Activated CD8-positive, alpha-beta T cell treated with anti-CD3 and anti-CD28 coated beads for 36 hours (primary cell): Measurements from ENCODE around the gene RNPS1. TPM values are rescaled to one million over a fixed set of nuclear protein-coding genes. Genes with fewer than 3 reads are reported as not detected.

Source experiments
- ATAC-seq: fragments of 200-7000 bp; cut with Tn5 transposase; one replicate; pipeline ENCODE4 v1.10.0; 2021; ENCODE audit warnings: mild to moderate bottlenecking, moderate library complexity
- CTCF ChIA-PET: fragments of 350-600 bp; sonication (Branson Sonifier 250); formaldehyde crosslinking; loops from one replicate; lab custom pipeline; 2021; ENCODE audit warnings: antibody characterized with exemption; lab: Charles Lee
- POLR2A ChIA-PET: fragments of 350-600 bp; sonication (Branson Sonifier 250); formaldehyde crosslinking; loops from one replicate; lab custom pipeline; 2021; ENCODE audit warnings: antibody characterized with exemption; lab: Charles Lee
- DNase-seq: peaks from one replicate; pipeline ENCODE4 v3.0.0-alpha.2; 2020
- H3K27ac Mint-ChIP-seq: one replicate; pipeline ENCODE4 v1.8.0; 2021; ENCODE audit warnings: mild to moderate bottlenecking, mixed read lengths
- H3K27me3 Mint-ChIP-seq: one replicate; pipeline ENCODE4 v1.8.0; 2021; ENCODE audit warnings: mixed read lengths
- H3K36me3 Mint-ChIP-seq: one replicate; pipeline ENCODE4 v1.8.0; 2021; ENCODE audit warnings: low read depth, mixed read lengths
- H3K4me1 Mint-ChIP-seq: one replicate; pipeline ENCODE4 v1.8.0; 2021; ENCODE audit warnings: low read depth, mixed read lengths
- H3K4me3 Mint-ChIP-seq: one replicate; pipeline ENCODE4 v1.8.0; 2021; ENCODE audit warnings: mild to moderate bottlenecking, moderate library complexity, mixed read lengths
- H3K9me3 Mint-ChIP-seq: one replicate; pipeline ENCODE4 v1.8.0; 2021; ENCODE audit warnings: mixed read lengths
- intact Hi-C: fragments of 100-400 bp; cut with micrococcal nuclease; formaldehyde crosslinking; loops from one replicate; pipeline ENCODE4 v1.10.0; 2022
- total RNA-seq, 2 experiments: library from RNA; stranded (reverse); gene quantifications; one replicate each; pipeline ENCODE4 v1.2.3, GENCODE V29; 2021
- TF ChIP-seq, protein P1 (sequence below): fragments of 200-600 bp; IDR thresholded peaks from one replicate; pipeline ENCODE4 v1.8.0; 2022; ENCODE audit warnings: antibody characterized with exemption, mild to moderate bottlenecking

RNPS1 gene
- total RNA-seq, 2 experiments from 2014 or later = 334 to 358 TPM

DNA sequence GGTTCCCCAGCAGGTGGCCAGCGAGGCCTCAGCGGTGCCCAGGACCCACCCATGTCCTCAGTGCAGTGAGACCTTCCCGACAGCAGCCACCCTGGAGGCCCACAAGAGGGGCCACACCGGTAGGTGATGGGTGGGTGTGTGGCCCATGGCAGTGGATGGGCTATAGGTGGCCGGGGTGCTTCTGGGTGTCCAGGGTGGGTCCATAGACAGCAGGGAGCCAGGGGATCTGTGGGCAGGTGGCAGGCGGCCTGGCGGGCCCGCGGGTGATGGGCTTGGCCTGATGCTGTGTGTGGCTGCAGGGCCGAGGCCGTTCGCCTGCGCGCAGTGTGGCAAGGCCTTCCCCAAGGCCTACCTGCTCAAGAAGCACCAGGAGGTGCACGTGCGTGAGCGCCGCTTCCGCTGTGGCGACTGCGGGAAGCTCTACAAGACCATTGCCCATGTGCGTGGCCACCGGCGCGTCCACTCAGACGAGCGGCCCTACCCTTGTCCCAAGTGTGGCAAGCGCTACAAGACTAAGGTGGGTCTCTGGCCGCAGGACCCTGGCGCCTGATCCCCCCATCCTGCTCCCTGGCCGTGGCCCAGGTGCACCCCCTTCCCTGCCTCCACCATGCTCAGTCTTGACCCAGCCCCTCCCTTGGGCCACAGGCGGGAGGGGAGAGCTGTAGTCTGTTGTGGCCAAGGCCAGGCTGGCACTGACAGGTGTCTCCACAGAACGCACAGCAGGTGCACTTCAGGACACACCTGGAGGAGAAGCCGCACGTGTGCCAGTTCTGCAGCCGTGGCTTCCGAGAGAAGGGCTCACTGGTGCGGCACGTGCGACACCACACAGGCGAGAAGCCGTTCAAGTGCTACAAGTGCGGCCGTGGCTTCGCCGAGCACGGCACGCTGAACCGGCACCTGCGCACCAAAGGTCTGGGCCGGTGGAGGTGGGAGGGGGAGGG is 33.8 kb downstream of the RNPS1 start:
- CTCF ChIA-PET = no interaction called here
- DNase-seq (no peak), ATAC-seq (no peak)
- TF ChIP-seq, protein P1, sequence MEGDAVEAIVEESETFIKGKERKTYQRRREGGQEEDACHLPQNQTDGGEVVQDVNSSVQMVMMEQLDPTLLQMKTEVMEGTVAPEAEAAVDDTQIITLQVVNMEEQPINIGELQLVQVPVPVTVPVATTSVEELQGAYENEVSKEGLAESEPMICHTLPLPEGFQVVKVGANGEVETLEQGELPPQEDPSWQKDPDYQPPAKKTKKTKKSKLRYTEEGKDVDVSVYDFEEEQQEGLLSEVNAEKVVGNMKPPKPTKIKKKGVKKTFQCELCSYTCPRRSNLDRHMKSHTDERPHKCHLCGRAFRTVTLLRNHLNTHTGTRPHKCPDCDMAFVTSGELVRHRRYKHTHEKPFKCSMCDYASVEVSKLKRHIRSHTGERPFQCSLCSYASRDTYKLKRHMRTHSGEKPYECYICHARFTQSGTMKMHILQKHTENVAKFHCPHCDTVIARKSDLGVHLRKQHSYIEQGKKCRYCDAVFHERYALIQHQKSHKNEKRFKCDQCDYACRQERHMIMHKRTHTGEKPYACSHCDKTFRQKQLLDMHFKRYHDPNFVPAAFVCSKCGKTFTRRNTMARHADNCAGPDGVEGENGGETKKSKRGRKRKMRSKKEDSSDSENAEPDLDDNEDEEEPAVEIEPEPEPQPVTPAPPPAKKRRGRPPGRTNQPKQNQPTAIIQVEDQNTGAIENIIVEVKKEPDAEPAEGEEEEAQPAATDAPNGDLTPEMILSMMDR = no peak
- Mint-ChIP-seq H3K27me3 (no peaks in the 10 kb centered on the region), H3K4me3 (no peak overlapping the region), H3K27ac (no peak overlapping the region), H3K36me3 (peaks cover 30% of the 10 kb centered on the region), H3K9me3 (no peaks in the 10 kb centered on the region), H3K4me1 (peaks cover 2% of the 10 kb centered on the region)
- POLR2A ChIA-PET = interaction anchor here (1.3 to 2.7 kb wide), 2 partner anchors 8 to 10 kb away, joined by 4 to 9 read pairs; no protein-coding TSS in a partner anchor
- intact Hi-C loops = no loop called here

DNA sequence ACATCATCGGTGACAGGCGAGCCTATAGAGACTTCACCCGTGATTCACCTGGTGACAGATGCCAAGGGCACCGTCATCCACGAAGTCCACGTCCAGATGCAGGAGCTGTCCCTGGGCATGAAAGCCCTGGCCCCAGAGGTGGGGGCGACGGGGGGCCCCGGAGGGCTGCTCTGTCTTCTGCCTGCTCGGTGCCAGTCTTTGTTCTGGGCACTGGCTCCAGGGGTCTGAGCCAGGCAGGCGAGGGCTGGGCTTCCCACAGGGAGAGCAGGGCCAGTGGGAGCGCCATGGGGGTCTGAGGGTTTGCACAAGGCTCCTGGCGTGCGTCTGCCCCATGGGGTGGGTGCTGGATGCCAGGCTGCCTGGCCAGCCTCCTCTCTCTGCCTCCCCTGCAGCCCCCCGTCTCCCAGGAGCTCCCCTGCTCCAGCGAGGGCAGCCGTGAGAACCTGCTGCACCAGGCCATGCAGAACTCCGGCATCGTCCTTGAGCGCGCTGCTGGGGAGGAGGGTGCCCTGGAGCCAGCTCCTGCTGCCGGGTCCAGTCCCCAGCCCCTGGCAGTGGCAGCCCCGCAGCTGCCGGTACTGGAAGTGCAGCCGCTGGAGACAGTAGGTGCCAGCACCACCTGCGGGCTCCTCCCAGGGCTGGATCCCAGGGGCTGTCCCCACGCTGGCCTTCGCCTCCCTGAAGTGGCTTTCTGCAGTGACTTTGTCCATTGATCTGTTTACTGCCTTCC is 34.7 kb downstream of the RNPS1 start:
- TF ChIP-seq, protein P1 = no peak
- DNase-seq (no peak), ATAC-seq (no peak)
- Mint-ChIP-seq H3K27me3 (no peaks in the 10 kb centered on the region), H3K27ac (no peak overlapping the region), H3K4me1 (peaks cover 2% of the 10 kb centered on the region), H3K4me3 (no peak overlapping the region), H3K9me3 (no peaks in the 10 kb centered on the region), H3K36me3 (peaks cover 30% of the 10 kb centered on the region)
- intact Hi-C loops = no loop called here
- CTCF ChIA-PET = no interaction called here
- POLR2A ChIA-PET = interaction anchor here (0.8 to 3.4 kb wide), 4 partner anchors 9 to 21 kb away, joined by 3 to 19 read pairs (median 4); partner anchors contain the start of gene ECI1

DNA sequence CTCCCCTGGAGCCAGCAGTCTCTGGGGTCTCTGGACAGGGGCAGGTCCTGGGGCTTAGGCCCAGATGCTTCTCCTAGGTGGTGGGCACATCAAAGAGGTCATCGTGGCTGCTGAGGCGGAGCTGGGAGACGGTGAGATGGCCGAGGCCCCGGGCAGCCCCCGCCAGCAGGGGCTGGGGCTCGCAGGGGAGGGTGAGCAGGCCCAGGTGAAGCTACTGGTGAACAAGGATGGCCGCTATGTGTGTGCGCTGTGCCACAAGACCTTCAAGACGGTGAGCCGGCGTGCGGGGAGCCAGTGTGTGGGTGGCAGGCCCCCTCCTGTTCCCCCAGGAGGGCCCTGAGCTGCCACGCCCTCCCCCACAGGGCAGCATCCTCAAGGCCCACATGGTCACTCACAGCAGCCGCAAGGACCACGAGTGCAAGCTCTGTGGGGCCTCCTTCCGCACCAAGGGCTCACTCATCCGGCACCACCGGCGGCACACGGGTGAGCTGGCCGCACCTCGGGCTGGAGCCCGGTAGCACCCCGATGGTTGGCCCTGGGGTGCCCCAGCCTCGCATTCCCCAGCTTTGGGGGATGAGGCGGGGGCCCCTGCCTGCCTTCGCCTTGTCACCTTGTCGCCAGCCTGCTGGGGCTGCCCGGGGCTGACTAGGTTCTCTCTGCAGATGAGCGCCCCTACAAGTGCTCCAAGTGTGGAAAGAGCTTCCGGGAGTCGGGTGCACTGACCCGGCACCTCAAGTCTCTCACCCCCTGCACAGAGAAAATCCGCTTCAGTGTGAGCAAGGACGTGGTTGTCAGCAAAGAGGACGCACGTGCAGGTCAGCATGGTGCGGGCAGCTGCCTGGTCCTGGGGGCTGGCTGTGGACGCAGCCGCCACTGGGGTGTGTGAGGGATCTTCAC is 35.6 kb downstream of the RNPS1 start:
- Mint-ChIP-seq H3K27ac (no peak overlapping the region), H3K4me3 (no peak overlapping the region), H3K27me3 (no peaks in the 10 kb centered on the region), H3K4me1 (peaks cover 2% of the 10 kb centered on the region), H3K9me3 (no peaks in the 10 kb centered on the region), H3K36me3 (peaks cover 30% of the 10 kb centered on the region)
- DNase-seq (no peak), ATAC-seq (no peak)
- CTCF ChIA-PET = no interaction called here
- POLR2A ChIA-PET = interaction anchor here (0.8 to 3.4 kb wide), 3 partner anchors 17 to 21 kb away, joined by 3 to 19 read pairs (median 5); partner anchors contain the start of gene ECI1
- TF ChIP-seq, protein P1 = no peak
- intact Hi-C loops = no loop called here

DNA sequence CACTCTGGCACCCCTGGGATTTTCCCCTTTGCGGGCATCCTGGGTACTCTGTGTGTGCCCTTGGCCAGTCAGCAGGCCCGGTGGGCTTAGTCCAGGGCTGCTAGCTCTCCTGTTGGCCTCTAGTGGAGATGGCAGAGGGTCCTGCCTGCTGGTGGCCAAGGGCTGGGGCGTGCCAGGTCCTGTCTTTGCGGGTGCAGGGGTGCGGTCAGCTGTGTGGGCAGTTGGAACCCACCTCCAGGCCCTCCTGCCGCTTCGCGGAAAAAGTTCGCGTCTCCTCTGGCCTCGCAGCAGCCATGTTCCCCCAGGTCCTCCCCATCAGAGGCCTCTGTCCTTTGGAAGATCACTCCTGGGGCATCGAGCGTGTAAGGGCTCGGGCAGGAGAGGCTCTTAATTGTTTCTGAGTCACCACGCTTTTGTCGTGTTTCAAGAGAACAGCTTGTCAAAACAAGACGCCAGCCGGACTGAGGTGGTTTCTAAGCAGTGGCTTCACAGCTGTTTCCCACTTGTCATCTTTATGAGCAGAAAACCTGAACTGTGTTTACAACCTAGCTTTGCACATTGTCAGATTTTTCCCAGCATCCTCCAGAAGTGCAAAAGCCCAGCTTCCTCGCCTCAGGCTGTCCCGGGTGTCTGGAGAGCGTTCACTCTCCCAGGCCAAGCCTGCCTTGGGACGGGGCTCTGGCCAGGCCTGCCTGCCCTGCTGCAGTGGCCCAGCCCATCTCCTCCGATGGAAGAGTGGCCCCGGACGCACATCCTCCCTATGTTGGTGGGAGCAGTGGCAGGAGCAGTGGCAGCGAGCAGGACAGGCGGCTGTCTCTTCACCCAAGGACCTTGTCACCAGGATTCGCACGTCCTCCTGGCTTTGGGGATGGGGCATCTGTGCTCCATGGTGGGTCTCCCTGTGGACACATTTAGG is 36.7 kb downstream of the RNPS1 start:
- TF ChIP-seq, protein P1 = no peak
- H3K9me3 Mint-ChIP-seq = no peaks in the 10 kb centered on the region
- no peak overlapping the region for H3K4me3 Mint-ChIP-seq
- DNase-seq (no peak), ATAC-seq (no peak)
- CTCF ChIA-PET = no interaction called here
- no peaks in the 10 kb centered on the region for H3K27me3 Mint-ChIP-seq
- H3K36me3 Mint-ChIP-seq = peaks cover 30% of the 10 kb centered on the region
- intact Hi-C loops = no loop called here
- H3K4me1 Mint-ChIP-seq = peaks cover 2% of the 10 kb centered on the region
- H3K27ac Mint-ChIP-seq = no peak overlapping the region
- POLR2A ChIA-PET = interaction anchor here (1.2 to 3.4 kb wide), 3 partner anchors 20 to 76 kb away, joined by 4 to 19 read pairs (median 4); partner anchors contain the start of genes BRICD5, ECI1 and TRAF7
